ENCODE results near the gene PCDH12.

PCDH12 gene

DNA sequence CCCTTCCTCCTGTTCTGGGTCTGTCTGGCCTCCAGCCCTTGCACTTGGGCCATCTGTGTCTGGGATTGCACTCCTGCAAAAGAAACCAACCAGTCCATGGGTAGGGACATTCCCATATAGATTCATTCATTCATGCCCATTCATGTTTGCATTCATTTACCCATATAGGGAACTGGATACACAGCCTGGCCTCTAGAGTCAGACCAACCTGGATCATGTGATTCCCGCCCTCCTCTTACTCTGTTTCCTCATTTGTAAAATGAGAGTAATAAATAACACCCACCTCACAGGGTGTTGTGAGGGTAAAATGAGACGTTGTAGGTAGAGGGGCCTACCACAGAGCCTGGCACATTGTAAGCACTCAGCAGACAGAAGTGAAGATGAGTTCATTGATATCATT, 8.5 kb downstream of the PCDH12 start:
- peaks cover 12% of the 10 kb centered on the region for H3K36me3 ChIP-seq (ENCODE audit: insufficient read depth, low read length)
- H3K27ac ChIP-seq (ENCODE audit: low read depth, low read length) = no peak overlapping the region
- no peaks in the 10 kb centered on the region for H3K27me3 ChIP-seq (ENCODE audit: control insufficient read depth in 1 of 2, insufficient read depth in 2 of 2, low read length in 2 of 2)
- no peaks in the 10 kb centered on the region for H3K9me3 ChIP-seq (ENCODE audit: low read length)
- no peak overlapping the region for H3K9ac ChIP-seq (ENCODE audit: low read length)
- H3K4me3 ChIP-seq (ENCODE audit: low read depth in 1 of 2, low read length in 2 of 2) = no peak overlapping the region
- H3K4me1 ChIP-seq (ENCODE audit: insufficient read depth, low read length) = peaks cover 17% of the 10 kb centered on the region

DNA sequence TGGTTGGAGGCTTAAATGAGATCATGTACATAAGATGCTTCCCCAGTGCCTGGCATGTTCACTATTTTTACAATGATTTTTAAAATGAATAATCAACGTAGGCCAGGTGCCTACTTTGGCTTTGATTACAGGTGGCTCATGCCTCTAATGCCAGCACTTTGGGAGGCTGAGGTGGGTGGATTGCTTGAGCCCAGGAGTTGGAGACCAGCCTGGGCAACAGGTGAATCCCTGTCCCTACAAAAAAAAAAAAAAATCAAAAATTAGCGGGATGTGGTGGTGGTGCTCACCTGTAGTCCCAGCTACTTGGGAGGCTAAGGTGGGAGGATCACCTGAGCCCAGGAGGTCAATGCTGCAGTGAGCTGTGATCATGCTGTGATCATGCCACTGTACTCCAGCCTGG, 9.2 kb downstream of the PCDH12 start:
- Histone ChIP-seq H3K9me3 (ENCODE audit: low read length) (no peaks in the 10 kb centered on the region), H3K4me3 (ENCODE audit: low read depth in 1 of 2, low read length in 2 of 2) (no peak overlapping the region), H3K27me3 (ENCODE audit: control insufficient read depth in 1 of 2, insufficient read depth in 2 of 2, low read length in 2 of 2) (no peaks in the 10 kb centered on the region), H3K9ac (ENCODE audit: low read length) (no peak overlapping the region), H3K27ac (ENCODE audit: low read depth, low read length) (no peak overlapping the region), H3K36me3 (ENCODE audit: insufficient read depth, low read length) (peaks cover 12% of the 10 kb centered on the region), H3K4me1 (ENCODE audit: insufficient read depth, low read length) (peaks cover 19% of the 10 kb centered on the region)

DNA sequence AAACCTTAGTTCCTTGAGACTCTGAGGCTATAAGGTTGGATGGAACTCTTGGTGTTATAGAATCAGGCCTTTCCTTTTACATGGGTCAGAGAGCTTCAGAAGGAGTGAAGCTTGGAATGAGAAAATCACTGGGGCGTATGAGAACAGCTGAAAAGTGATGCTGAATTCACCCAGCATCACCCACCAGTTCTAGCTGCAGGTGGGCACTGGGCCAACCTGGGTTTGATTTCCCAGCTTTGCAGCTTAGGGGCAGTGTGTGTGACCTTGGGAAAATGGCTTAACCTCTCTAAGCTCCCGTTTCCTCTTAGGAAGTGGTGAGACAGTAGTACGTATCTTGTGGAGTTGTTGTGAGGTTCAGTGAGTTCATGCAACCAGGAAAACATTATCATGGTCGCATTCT, 10.7 kb downstream of the PCDH12 start:
- H3K27ac ChIP-seq (ENCODE audit: low read depth, low read length) = no peak overlapping the region
- H3K4me1 ChIP-seq (ENCODE audit: insufficient read depth, low read length) = peaks cover 19% of the 10 kb centered on the region
- peaks cover 12% of the 10 kb centered on the region for H3K36me3 ChIP-seq (ENCODE audit: insufficient read depth, low read length)
- H3K9ac ChIP-seq (ENCODE audit: low read length) = no peak overlapping the region
- H3K9me3 ChIP-seq (ENCODE audit: low read length) = no peaks in the 10 kb centered on the region
- H3K27me3 ChIP-seq (ENCODE audit: control insufficient read depth in 1 of 2, insufficient read depth in 2 of 2, low read length in 2 of 2) = no peaks in the 10 kb centered on the region
- H3K4me3 ChIP-seq (ENCODE audit: low read depth in 1 of 2, low read length in 2 of 2) = no peak overlapping the region

DNA sequence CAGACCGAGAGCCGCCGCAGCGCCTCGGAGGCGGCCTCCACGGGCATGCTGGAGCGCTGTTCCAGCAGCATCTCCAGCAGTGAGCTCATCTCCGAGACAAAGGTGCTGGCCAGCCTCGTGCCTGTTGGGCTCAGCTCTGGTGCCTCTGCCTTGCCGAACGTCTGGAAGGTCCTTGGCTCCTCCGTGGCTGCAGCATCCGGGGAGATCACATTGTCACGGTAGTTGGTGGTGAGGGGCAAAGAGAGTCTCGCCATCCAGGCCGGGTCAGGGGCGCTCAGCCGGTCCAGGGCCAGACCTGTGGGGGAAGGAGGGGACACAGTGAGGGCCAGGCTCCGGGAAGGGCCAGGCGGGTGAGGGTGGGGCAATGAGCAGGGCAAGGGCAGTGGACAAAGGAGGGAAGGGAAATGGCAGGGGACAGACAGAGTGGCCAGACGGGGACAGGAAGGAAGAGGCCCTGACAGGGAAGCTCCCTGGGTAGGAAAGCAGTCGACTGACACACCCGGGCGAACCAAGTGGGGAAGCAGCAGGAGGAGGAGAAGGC, 12.4 kb downstream of the PCDH12 start:
- Histone ChIP-seq H3K27me3 (ENCODE audit: control insufficient read depth in 1 of 2, insufficient read depth in 2 of 2, low read length in 2 of 2) (no peaks in the 10 kb centered on the region), H3K4me1 (ENCODE audit: insufficient read depth, low read length) (peaks cover 19% of the 10 kb centered on the region), H3K9me3 (ENCODE audit: low read length) (no peaks in the 10 kb centered on the region), H3K4me3 (ENCODE audit: low read depth in 1 of 2, low read length in 2 of 2) (no peak overlapping the region), H3K27ac (ENCODE audit: low read depth, low read length) (no peak overlapping the region), H3K9ac (ENCODE audit: low read length) (no peak overlapping the region), H3K36me3 (ENCODE audit: insufficient read depth, low read length) (peaks cover 5% of the 10 kb centered on the region)

DNA sequence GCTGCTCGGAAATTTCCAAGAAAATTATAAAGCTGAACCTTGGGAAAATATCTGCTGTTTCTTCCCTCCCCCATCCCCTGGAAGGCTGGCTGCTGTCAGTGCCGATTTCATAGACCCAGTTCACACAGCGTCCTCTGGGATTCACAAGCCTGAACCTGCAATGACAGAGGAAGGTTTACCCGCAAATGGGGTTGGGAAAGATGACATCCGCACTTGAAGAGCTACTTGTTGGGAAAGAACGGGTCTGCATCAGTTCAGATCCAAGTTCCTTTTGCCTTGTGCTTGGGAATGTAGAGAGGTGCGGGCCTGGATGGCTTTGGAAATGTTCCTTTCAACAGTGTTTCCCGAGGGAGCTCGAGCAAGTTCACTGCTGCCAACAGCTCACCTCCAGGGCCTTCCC, 13.9 kb downstream of the PCDH12 start:
- H3K9ac ChIP-seq (ENCODE audit: low read length) = no peak overlapping the region
- H3K4me1 ChIP-seq (ENCODE audit: insufficient read depth, low read length) = peaks cover 19% of the 10 kb centered on the region
- no peaks in the 10 kb centered on the region for H3K27me3 ChIP-seq (ENCODE audit: control insufficient read depth in 1 of 2, insufficient read depth in 2 of 2, low read length in 2 of 2)
- no peak overlapping the region for H3K4me3 ChIP-seq (ENCODE audit: low read depth in 1 of 2, low read length in 2 of 2)
- H3K9me3 ChIP-seq (ENCODE audit: low read length) = no peaks in the 10 kb centered on the region
- no peak overlapping the region for H3K27ac ChIP-seq (ENCODE audit: low read depth, low read length)
- H3K36me3 ChIP-seq (ENCODE audit: insufficient read depth, low read length) = peaks cover 8% of the 10 kb centered on the region

DNA sequence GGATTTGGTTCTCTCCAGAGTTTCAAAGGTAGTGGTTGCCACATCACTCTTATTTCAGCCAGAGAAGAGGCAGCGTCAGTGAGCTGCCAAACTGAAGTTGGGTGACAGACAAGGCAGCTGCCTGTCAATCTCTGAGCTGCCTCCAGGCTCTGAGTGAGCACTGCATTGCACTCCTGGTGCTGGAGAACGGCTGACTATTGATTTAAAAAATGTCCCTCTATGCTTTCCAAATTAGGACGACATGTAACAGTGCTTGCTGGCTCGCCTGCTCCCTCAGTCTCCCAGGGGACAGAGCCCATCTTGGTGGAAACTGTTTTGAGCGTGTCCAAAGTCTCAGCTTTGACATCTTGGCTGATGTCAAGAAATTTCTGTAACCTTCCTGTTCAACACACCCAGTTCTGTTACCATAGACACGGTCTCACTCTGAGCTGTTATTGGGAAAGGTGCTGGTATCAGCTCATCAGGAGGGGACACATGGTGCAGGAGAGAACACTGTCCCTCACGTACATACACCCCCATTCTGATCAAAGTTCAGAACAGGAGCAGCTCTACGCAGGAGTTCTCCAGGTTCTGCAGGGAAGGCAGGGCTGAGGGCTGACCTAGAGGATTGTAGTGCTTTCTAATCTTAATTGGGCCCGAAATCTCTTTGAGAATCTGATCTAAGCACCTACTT, 15.7 kb downstream of the PCDH12 start:
- peaks cover 19% of the 10 kb centered on the region for H3K4me1 ChIP-seq (ENCODE audit: insufficient read depth, low read length)

DNA sequence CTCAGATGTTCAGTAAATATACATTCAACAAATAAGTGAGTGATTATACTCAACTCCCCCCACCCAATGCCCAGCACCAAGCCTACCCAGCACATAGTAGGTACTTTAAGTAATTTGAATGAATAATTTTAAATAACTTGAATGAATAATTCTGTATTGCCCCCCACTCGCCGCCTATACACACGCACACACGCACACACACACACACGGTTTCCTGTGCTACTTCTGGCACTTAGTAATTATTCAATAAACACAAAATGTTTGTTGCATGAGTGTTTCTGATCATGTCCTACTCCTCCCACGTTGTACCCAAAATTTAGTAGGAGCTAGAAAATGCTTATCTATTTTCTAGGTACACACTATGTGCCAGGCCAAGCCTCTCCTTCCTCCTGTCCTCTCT, 16.2 kb downstream of the PCDH12 start:
- Histone ChIP-seq H3K4me1 (ENCODE audit: insufficient read depth, low read length) (peaks cover 19% of the 10 kb centered on the region), H3K9ac (ENCODE audit: low read length) (no peak overlapping the region), H3K4me3 (ENCODE audit: low read depth in 1 of 2, low read length in 2 of 2) (no peak overlapping the region), H3K9me3 (ENCODE audit: low read length) (no peaks in the 10 kb centered on the region), H3K36me3 (ENCODE audit: insufficient read depth, low read length) (peaks cover 24% of the 10 kb centered on the region), H3K27ac (ENCODE audit: low read depth, low read length) (no peak overlapping the region), H3K27me3 (ENCODE audit: control insufficient read depth in 1 of 2, insufficient read depth in 2 of 2, low read length in 2 of 2) (no peaks in the 10 kb centered on the region)

More for the DNA sequence above, 15.7 kb downstream of the PCDH12 start:
- Histone ChIP-seq H3K9me3 (ENCODE audit: low read length) (no peaks in the 10 kb centered on the region), H3K9ac (ENCODE audit: low read length) (no peak overlapping the region), H3K27me3 (ENCODE audit: control insufficient read depth in 1 of 2, insufficient read depth in 2 of 2, low read length in 2 of 2) (no peaks in the 10 kb centered on the region), H3K36me3 (ENCODE audit: insufficient read depth, low read length) (peaks cover 19% of the 10 kb centered on the region), H3K27ac (ENCODE audit: low read depth, low read length) (no peak overlapping the region), H3K4me3 (ENCODE audit: low read depth in 1 of 2, low read length in 2 of 2) (no peak overlapping the region)

DNA sequence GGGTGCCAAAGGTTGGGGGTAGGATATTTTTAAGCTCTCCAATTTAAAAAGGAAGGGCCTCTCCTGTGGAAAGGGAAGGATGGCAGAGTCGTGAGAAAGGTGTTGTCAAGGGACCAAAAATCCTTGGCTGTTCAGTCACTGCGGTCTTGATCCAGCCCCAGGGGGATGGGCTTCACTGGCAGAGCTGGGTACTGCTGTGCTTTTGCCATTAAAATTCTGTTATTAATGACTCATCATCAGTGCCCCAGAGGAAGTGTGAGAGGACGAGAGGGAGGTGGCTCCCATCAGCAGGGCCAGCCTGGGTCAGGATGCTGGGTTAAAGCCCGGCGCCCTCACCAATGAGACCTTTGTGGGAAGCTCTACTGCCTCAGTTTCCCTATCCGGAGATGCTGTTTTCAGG, 16.7 kb downstream of the PCDH12 start:
- H3K36me3 ChIP-seq (ENCODE audit: insufficient read depth, low read length) = peaks cover 29% of the 10 kb centered on the region
- H3K27me3 ChIP-seq (ENCODE audit: control insufficient read depth in 1 of 2, insufficient read depth in 2 of 2, low read length in 2 of 2) = no peaks in the 10 kb centered on the region
- H3K9ac ChIP-seq (ENCODE audit: low read length) = no peak overlapping the region
- no peaks in the 10 kb centered on the region for H3K9me3 ChIP-seq (ENCODE audit: low read length)
- no peak overlapping the region for H3K4me3 ChIP-seq (ENCODE audit: low read depth in 1 of 2, low read length in 2 of 2)
- H3K27ac ChIP-seq (ENCODE audit: low read depth, low read length) = no peak overlapping the region
- H3K4me1 ChIP-seq (ENCODE audit: insufficient read depth, low read length) = peaks cover 17% of the 10 kb centered on the region

DNA sequence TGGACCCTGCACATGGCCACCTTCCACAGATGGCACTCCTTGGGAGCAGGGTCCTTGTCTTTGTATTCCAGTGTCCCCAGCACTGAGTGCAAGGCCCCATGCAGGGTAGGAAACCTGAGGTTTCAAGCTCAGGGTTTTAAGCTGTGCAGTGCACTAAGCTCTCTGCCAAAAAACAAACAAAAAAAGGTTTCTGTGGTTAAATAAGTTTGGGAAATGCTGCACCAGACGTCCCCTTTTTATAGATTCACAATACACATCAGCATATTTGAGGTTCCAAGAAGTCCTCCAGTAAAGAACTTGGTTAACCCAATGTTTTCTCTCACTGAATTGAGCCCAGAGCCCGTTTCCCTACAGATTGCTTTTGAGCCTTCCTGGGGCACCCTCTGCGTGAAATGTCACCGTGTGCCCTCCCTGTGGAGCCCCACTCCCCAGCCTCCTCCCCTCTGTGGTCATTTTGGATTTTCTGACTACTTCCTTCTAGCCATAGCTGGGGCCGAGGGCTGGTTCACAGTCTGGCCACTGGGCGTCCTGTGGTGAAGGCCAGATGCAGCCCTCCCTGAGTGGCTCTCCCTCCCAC, 17.2 kb downstream of the PCDH12 start:
- Histone ChIP-seq H3K27ac (ENCODE audit: low read depth, low read length) (no peak overlapping the region), H3K9me3 (ENCODE audit: low read length) (no peaks in the 10 kb centered on the region), H3K4me1 (ENCODE audit: insufficient read depth, low read length) (peaks cover 11% of the 10 kb centered on the region), H3K4me3 (ENCODE audit: low read depth in 1 of 2, low read length in 2 of 2) (no peak overlapping the region), H3K36me3 (ENCODE audit: insufficient read depth, low read length) (peaks cover 34% of the 10 kb centered on the region), H3K27me3 (ENCODE audit: control insufficient read depth in 1 of 2, insufficient read depth in 2 of 2, low read length in 2 of 2) (no peaks in the 10 kb centered on the region), H3K9ac (ENCODE audit: low read length) (no peak overlapping the region)

DNA sequence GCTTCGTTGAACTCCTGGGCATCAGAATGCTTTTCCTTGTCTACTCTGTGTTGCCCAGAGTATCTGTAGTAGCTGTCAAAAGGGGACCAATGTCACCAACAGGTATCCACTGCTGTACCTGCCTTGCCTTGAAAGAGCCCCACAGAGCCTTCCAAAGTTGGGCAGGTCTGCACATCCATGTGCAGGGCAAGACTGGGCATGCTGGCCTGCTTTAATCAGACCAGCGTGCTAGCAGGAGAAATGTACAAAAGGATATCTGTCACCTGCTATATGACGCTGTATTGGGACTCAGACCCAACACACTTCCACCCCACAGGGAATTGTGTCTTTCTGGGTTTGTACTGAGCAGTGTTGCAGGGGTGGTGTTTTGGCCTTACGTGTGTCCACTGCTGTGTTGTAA, 22.5 kb downstream of the PCDH12 start:
- Histone ChIP-seq H3K9me3 (ENCODE audit: low read length) (no peaks in the 10 kb centered on the region), H3K27ac (ENCODE audit: low read depth, low read length) (no peak overlapping the region), H3K4me3 (ENCODE audit: low read depth in 1 of 2, low read length in 2 of 2) (no peak overlapping the region), H3K27me3 (ENCODE audit: control insufficient read depth in 1 of 2, insufficient read depth in 2 of 2, low read length in 2 of 2) (no peaks in the 10 kb centered on the region), H3K36me3 (ENCODE audit: insufficient read depth, low read length) (peaks cover 80% of the 10 kb centered on the region), H3K4me1 (ENCODE audit: insufficient read depth, low read length) (no peaks in the 10 kb centered on the region), H3K9ac (ENCODE audit: low read length) (no peak overlapping the region)

DNA sequence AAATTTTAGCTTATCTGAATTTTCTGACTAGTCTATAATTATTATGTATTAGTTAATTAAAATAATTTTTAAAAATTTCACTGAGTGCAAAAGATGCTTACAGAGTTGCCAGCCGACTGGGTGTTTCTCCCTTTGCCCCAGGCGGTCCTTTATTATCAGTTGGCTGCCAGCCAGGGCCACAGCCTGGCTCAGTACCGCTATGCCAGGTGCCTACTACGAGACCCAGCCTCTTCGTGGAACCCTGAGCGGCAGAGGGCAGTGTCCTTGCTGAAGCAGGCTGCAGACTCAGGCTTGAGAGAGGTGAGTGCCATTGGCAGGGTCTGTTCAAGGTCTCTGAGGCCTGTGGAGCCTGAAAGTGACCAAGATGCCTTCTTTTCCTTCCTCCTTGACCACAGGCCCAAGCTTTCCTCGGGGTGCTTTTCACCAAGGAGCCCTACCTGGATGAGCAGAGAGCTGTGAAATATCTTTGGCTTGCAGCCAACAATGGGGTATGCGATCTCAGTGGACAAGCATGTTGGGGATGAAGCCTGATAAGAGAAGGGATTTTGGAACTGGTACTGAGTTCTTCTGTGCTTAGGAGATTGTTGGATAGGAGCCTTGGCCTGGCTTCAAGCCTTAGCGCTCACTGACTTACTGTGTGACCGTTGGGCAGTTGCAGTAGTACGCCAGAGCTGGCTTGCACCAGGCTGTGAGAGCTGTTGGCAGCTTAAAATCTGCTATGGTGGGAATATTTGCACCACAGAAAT, 23.7 kb downstream of the PCDH12 start:
- no peak overlapping the region for H3K27ac ChIP-seq (ENCODE audit: low read depth, low read length)
- H3K27me3 ChIP-seq (ENCODE audit: control insufficient read depth in 1 of 2, insufficient read depth in 2 of 2, low read length in 2 of 2) = no peaks in the 10 kb centered on the region
- H3K9ac ChIP-seq (ENCODE audit: low read length) = no peak overlapping the region
- peaks cover 86% of the 10 kb centered on the region for H3K36me3 ChIP-seq (ENCODE audit: insufficient read depth, low read length)
- H3K4me1 ChIP-seq (ENCODE audit: insufficient read depth, low read length) = no peaks in the 10 kb centered on the region
- H3K9me3 ChIP-seq (ENCODE audit: low read length) = no peaks in the 10 kb centered on the region
- no peak overlapping the region for H3K4me3 ChIP-seq (ENCODE audit: low read depth in 1 of 2, low read length in 2 of 2)

Measured in muscle layer of colon (tissue), 2 donors.